HEK293 (cell line): ENCODE results near the gene SCRN2.

ENCODE experiments used
- GLI2 ChIP-seq: fragments of 450-650 bp; formaldehyde crosslinking; IDR thresholded peaks from 2 replicates; pipeline ENCODE4; 2017; ENCODE audit warnings: missing biosample characterization, missing genetic modification characterization, low read depth, borderline replicate concordance
- KLF9 ChIP-seq: fragments of 450-650 bp; formaldehyde crosslinking; IDR thresholded peaks from 2 replicates; pipeline ENCODE4 v1.5.1; 2016; ENCODE audit warnings: missing biosample characterization, missing genetic modification characterization, low read depth
- OSR2 ChIP-seq: fragments of 450-650 bp; formaldehyde crosslinking; IDR thresholded peaks from 2 replicates; pipeline ENCODE4 v1.5.1; 2016; ENCODE audit warnings: missing biosample characterization, missing genetic modification characterization
- REPIN1 ChIP-seq: fragments of 450-650 bp; formaldehyde crosslinking; IDR thresholded peaks from 2 replicates; pipeline ENCODE4 v1.5.1; 2017; ENCODE audit warnings: missing biosample characterization, missing genetic modification characterization, low read depth
- SP3 ChIP-seq: fragments of 450-650 bp; formaldehyde crosslinking; IDR thresholded peaks from 2 replicates; pipeline ENCODE4 v1.5.1; 2016; ENCODE audit warnings: missing biosample characterization, missing genetic modification characterization
- SP7 ChIP-seq: fragments of 450-650 bp; formaldehyde crosslinking; IDR thresholded peaks from 2 replicates; pipeline ENCODE4 v1.5.1; 2016; ENCODE audit warnings: missing biosample characterization, missing genetic modification characterization
- YY1 ChIP-seq: fragments of 450-650 bp; formaldehyde crosslinking; IDR thresholded peaks from 2 replicates; pipeline ENCODE4 v1.5.1; 2018; ENCODE audit warnings: missing biosample characterization, missing genetic modification characterization
- ZBTB1 ChIP-seq: fragments of 450-650 bp; formaldehyde crosslinking; IDR thresholded peaks from 2 replicates; pipeline ENCODE4 v1.5.1; 2016; ENCODE audit warnings: missing biosample characterization, missing genetic modification characterization
- ZBTB20 ChIP-seq: fragments of 450-650 bp; formaldehyde crosslinking; IDR thresholded peaks from 2 replicates; pipeline ENCODE4 v1.5.1; 2016; ENCODE audit warnings: missing biosample characterization, missing genetic modification characterization
- ZBTB26 ChIP-seq: fragments of 450-650 bp; formaldehyde crosslinking; optimal IDR thresholded peaks from 2 replicates; pipeline ENCODE3; 2016; ENCODE audit warnings: missing biosample characterization, mild to moderate bottlenecking, missing genetic modification characterization
- ZIC2 ChIP-seq: fragments of 450-650 bp; formaldehyde crosslinking; IDR thresholded peaks from 2 replicates; pipeline ENCODE4 v1.5.1; 2016; ENCODE audit warnings: missing biosample characterization, missing genetic modification characterization
- ZNF114 ChIP-seq: fragments of 450-650 bp; formaldehyde crosslinking; IDR thresholded peaks from 2 replicates; pipeline ENCODE4 v1.5.0; 2017; ENCODE audit warnings: missing biosample characterization, missing genetic modification characterization
- ZNF140 ChIP-seq: fragments of 450-650 bp; formaldehyde crosslinking; IDR thresholded peaks from 2 replicates; pipeline ENCODE4 v1.5.1; 2016; ENCODE audit warnings: missing biosample characterization, missing genetic modification characterization
- ZNF24 ChIP-seq: fragments of 450-650 bp; formaldehyde crosslinking; IDR thresholded peaks from 2 replicates; pipeline ENCODE4 v1.5.1; 2016; ENCODE audit warnings: missing biosample characterization, missing genetic modification characterization
- ZNF280D ChIP-seq: fragments of 450-650 bp; formaldehyde crosslinking; IDR thresholded peaks from 2 replicates; pipeline ENCODE4 v1.5.1; 2016; ENCODE audit warnings: missing biosample characterization, missing genetic modification characterization
- ZNF335 ChIP-seq: fragments of 450-650 bp; formaldehyde crosslinking; conservative IDR thresholded peaks from 2 replicates; pipeline ENCODE4 v1.5.1; 2016; ENCODE audit warnings: missing biosample characterization, missing genetic modification characterization
- ZNF354C ChIP-seq: fragments of 450-650 bp; formaldehyde crosslinking; IDR thresholded peaks from 2 replicates; pipeline ENCODE4 v1.5.1; 2016; ENCODE audit warnings: missing biosample characterization, missing genetic modification characterization, low read depth, borderline replicate concordance
- ZNF398 ChIP-seq: fragments of 450-650 bp; formaldehyde crosslinking; IDR thresholded peaks from 2 replicates; pipeline ENCODE4 v1.5.1; 2017; ENCODE audit warnings: missing biosample characterization, missing genetic modification characterization
- ZNF426 ChIP-seq: fragments of 450-650 bp; formaldehyde crosslinking; IDR thresholded peaks from 2 replicates; pipeline ENCODE4 v1.5.1; 2017; ENCODE audit warnings: missing biosample characterization, missing genetic modification characterization, mild to moderate bottlenecking, inconsistent platforms, moderate library complexity
- ZNF433 ChIP-seq: fragments of 450-650 bp; formaldehyde crosslinking; IDR thresholded peaks from 2 replicates; pipeline ENCODE4 v1.5.1; 2016; ENCODE audit warnings: missing biosample characterization, missing genetic modification characterization, low read depth
- ZNF501 ChIP-seq: fragments of 450-650 bp; formaldehyde crosslinking; IDR thresholded peaks from 2 replicates; pipeline ENCODE4 v1.5.1; 2016; ENCODE audit warnings: missing biosample characterization, missing genetic modification characterization
- ZNF558 ChIP-seq: fragments of 450-650 bp; formaldehyde crosslinking; IDR thresholded peaks from 2 replicates; pipeline ENCODE4 v1.5.1; 2016; ENCODE audit warnings: missing biosample characterization, missing genetic modification characterization
- ZNF585B ChIP-seq: fragments of 450-650 bp; formaldehyde crosslinking; IDR thresholded peaks from 2 replicates; pipeline ENCODE4 v1.5.1; 2016; ENCODE audit warnings: missing biosample characterization, missing genetic modification characterization
- ZNF639 ChIP-seq: fragments of 450-650 bp; formaldehyde crosslinking; IDR thresholded peaks from 2 replicates; pipeline ENCODE4 v1.5.1; 2016; ENCODE audit warnings: missing biosample characterization, missing genetic modification characterization
- ZNF664 ChIP-seq: fragments of 450-650 bp; formaldehyde crosslinking; IDR thresholded peaks from 2 replicates; pipeline ENCODE4 v1.5.1; 2016; ENCODE audit warnings: missing biosample characterization, missing genetic modification characterization
- ZNF707 ChIP-seq: fragments of 450-650 bp; formaldehyde crosslinking; IDR thresholded peaks from 2 replicates; pipeline ENCODE4 v1.5.1; 2016; ENCODE audit warnings: missing biosample characterization, missing genetic modification characterization
- ZNF747 ChIP-seq: fragments of 450-650 bp; formaldehyde crosslinking; IDR thresholded peaks from 2 replicates; pipeline ENCODE4 v1.5.1; 2016; ENCODE audit warnings: missing biosample characterization, missing genetic modification characterization
- ZNF76 ChIP-seq: fragments of 450-650 bp; formaldehyde crosslinking; IDR thresholded peaks from 2 replicates; pipeline ENCODE4; 2016; ENCODE audit warnings: low read depth, missing biosample characterization, missing genetic modification characterization, borderline replicate concordance
- ZNF785 ChIP-seq: fragments of 450-650 bp; formaldehyde crosslinking; IDR thresholded peaks from 2 replicates; pipeline ENCODE4 v1.5.1; 2016; ENCODE audit warnings: missing biosample characterization, missing genetic modification characterization
- ZXDB ChIP-seq: fragments of 450-650 bp; formaldehyde crosslinking; IDR thresholded peaks from 2 replicates; pipeline ENCODE4 v1.5.1; 2016; ENCODE audit warnings: missing biosample characterization, missing genetic modification characterization
- TF ChIP-seq, protein P1 (sequence below): fragments of 450-650 bp; formaldehyde crosslinking; IDR thresholded peaks from 2 replicates; pipeline ENCODE4 v1.5.1; 2016; ENCODE audit warnings: missing biosample characterization, missing genetic modification characterization

Gene SCRN2

DNA sequence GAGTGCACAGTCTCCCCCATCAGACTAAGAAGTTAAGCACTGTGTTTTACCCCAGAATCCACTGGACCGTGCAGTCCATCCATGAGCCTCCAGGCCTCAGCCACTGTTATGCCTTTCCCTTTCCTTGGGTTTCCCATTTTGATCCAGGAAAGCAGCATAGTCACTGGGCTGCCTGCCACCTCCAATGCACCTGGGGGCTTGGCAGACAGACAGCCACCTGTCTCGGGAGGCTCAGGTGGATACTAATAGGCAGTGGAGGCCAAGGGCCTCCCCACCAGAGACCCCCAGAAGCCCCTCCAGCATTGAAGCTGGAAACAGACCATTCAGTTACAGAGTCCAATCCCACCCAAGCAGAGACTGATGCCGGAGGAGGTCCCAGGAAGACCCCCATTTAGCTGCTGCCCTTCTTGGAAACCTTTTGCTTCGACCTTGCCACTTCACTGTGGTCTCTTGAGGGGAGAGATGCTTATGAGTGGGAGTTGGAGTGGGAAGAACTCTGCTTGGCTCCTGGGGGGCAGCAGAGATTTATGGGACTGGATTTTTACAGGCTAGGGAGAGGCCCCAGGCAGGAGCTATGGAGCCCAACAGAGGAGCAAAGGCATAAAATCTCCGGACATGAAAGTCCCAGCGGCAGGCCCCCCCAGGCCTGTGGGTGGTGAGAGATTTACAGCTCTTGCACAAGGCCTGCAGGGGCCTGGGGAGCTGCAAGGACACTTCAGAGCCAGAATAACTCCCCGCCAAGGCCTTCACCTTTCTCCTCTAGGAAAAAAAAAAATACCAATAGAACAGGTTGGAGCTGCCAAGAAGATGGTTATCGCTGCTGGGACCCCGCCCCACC, 42.7 kb upstream of the SCRN2 start (continued):
- TF ChIP-seq ZNF664 (tag by site-specific recombination): no peak
- TF ChIP-seq SP3: no peak
- peak; percentile 99 for TF ChIP-seq ZIC2 (tag by site-specific recombination)
- TF ChIP-seq SP7: peak; percentile 59
- no peak for TF ChIP-seq ZNF280D (tag by site-specific recombination)
- no peak for TF ChIP-seq ZNF114
- 0 out of 2 replicates have a peak, but pooled peaks have one; percentile 28 for TF ChIP-seq YY1 (tag by site-specific recombination)
- no peak for TF ChIP-seq ZNF747
- no peak for TF ChIP-seq ZNF501 (tag by site-specific recombination)
- no peak for TF ChIP-seq ZBTB20 (tag by site-specific recombination)
- TF ChIP-seq ZNF140 (tag by site-specific recombination): no peak
- TF ChIP-seq ZNF707 (tag by site-specific recombination): no peak
- TF ChIP-seq ZNF24 (tag by site-specific recombination): 0 out of 2 replicates have a peak, but pooled peaks have one; percentile 31
- no peak for TF ChIP-seq ZXDB (tag by site-specific recombination)
- no peak for TF ChIP-seq ZBTB1 (tag by site-specific recombination)
- no peak for TF ChIP-seq ZNF354C
- no peak for TF ChIP-seq ZNF585B (tag by site-specific recombination)
- TF ChIP-seq ZBTB26 (tag by site-specific recombination): no peak
- no peak for TF ChIP-seq OSR2 (tag by site-specific recombination)
- no peak for TF ChIP-seq ZNF76 (tag by site-specific recombination)
- TF ChIP-seq, protein P1, sequence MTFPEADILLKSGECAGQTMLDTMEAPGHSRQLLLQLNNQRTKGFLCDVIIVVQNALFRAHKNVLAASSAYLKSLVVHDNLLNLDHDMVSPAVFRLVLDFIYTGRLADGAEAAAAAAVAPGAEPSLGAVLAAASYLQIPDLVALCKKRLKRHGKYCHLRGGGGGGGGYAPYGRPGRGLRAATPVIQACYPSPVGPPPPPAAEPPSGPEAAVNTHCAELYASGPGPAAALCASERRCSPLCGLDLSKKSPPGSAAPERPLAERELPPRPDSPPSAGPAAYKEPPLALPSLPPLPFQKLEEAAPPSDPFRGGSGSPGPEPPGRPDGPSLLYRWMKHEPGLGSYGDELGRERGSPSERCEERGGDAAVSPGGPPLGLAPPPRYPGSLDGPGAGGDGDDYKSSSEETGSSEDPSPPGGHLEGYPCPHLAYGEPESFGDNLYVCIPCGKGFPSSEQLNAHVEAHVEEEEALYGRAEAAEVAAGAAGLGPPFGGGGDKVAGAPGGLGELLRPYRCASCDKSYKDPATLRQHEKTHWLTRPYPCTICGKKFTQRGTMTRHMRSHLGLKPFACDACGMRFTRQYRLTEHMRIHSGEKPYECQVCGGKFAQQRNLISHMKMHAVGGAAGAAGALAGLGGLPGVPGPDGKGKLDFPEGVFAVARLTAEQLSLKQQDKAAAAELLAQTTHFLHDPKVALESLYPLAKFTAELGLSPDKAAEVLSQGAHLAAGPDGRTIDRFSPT: no peak
- 0 out of 2 replicates have a peak, but pooled peaks have one; percentile 33 for TF ChIP-seq ZNF335
- TF ChIP-seq ZNF398: 0 out of 2 replicates have a peak, but pooled peaks have one; percentile 19
- no peak for TF ChIP-seq ZNF426 (tag by site-specific recombination)
- no peak for TF ChIP-seq ZNF433 (tag by site-specific recombination)
- no peak for TF ChIP-seq ZNF558 (tag by site-specific recombination)
- no peak for TF ChIP-seq GLI2 (tag by site-specific recombination)
- no peak for TF ChIP-seq ZNF639
- TF ChIP-seq REPIN1 (tag by site-specific recombination): no peak
- no peak for TF ChIP-seq ZNF785 (tag by site-specific recombination)
- TF ChIP-seq KLF9 (tag by site-specific recombination): no peak
